Muscle layer of duodenum (tissue), 2 donors: ENCODE results near the gene FRMD6.
A peak's percentile ranks its signal among the peaks of the same experiment; 100 is the strongest.

ENCODE experiments used
- H3K27ac ChIP-seq: one replicate; pipeline ENCODE4 v1.7.0; 2013; ENCODE audit warnings: mild to moderate bottlenecking, low read length
- H3K27me3 ChIP-seq: one replicate; pipeline ENCODE4 v1.7.0; 2013; ENCODE audit warnings: low read depth, mild to moderate bottlenecking, control low read depth, low read length
- H3K36me3 ChIP-seq, 2 donors: one replicate each; pipeline ENCODE4 v1.7.0; 2013; ENCODE audit warnings: low read length in 2 of 2, control low read depth in 1 of 2, mild to moderate bottlenecking in 1 of 2; ENCODE audit not compliant: insufficient read depth in 2 of 2, control insufficient read depth in 1 of 2
- H3K4me1 ChIP-seq, 2 donors: one replicate each; pipeline ENCODE4 v1.7.0; 2013; ENCODE audit warnings: low read length in 2 of 2, mild to moderate bottlenecking in 2 of 2, control low read depth in 1 of 2, moderate library complexity in 1 of 2; ENCODE audit not compliant: insufficient read depth in 2 of 2, control insufficient read depth in 1 of 2
- H3K4me3 ChIP-seq, 2 donors: one replicate each; pipeline ENCODE4 v1.7.0; 2013; ENCODE audit warnings: low read length in 2 of 2, low read depth in 1 of 2, mild to moderate bottlenecking in 1 of 2
- H3K9me3 ChIP-seq, 2 donors: one replicate each; pipeline ENCODE4 v1.7.0; 2013; ENCODE audit warnings: low read length in 2 of 2, control low read depth in 1 of 2, mild to moderate bottlenecking in 1 of 2; ENCODE audit not compliant: control insufficient read depth in 1 of 2
- donor health status: healthy.

The FRMD6 gene

DNA sequence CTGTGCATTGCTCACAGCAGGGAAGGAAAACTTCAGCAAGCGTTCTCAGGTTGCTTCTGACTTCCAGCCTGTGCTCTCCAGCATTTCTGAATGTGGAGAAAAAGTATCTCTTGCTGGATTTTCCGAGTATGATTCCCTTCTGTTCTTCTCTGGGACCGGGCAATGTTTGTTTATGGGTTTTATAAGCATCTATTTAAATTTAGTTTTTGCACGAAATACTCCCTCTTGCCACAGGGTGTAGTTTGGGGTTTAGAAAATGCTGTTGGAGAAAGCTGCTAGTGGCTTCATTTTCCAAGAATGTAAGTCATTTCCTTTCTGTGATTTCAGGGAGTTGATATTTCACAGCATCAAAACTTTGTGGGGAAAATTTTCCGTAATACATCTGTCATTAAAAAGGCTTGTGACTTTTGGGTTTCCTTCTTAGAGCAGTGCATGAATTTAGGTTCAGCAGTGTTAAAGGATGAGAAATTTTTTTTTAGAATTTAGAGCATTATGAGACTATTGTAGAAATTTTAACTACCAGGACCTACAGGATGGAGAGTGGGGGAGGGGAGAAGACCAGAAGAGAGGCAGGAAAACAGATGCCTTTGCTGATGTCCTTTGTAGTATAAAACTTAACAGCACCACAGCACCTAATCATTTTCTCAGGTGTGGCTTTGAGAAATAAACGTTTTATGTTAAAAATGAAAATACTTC lies 1.5 kb downstream of the FRMD6 start:
- Histone ChIP-seq H3K4me1 (peaks cover 0 to 30% of the 10 kb centered on the region in 2 donors), H3K9me3 (no peaks in the 10 kb centered on the region), H3K4me3 (peak overlapping the region; percentile 85 to 96), H3K36me3 (peaks cover 0 to 16% of the 10 kb centered on the region in 2 donors), H3K27ac (peak overlapping the region; percentile 91), H3K27me3 (no peaks in the 10 kb centered on the region)

DNA sequence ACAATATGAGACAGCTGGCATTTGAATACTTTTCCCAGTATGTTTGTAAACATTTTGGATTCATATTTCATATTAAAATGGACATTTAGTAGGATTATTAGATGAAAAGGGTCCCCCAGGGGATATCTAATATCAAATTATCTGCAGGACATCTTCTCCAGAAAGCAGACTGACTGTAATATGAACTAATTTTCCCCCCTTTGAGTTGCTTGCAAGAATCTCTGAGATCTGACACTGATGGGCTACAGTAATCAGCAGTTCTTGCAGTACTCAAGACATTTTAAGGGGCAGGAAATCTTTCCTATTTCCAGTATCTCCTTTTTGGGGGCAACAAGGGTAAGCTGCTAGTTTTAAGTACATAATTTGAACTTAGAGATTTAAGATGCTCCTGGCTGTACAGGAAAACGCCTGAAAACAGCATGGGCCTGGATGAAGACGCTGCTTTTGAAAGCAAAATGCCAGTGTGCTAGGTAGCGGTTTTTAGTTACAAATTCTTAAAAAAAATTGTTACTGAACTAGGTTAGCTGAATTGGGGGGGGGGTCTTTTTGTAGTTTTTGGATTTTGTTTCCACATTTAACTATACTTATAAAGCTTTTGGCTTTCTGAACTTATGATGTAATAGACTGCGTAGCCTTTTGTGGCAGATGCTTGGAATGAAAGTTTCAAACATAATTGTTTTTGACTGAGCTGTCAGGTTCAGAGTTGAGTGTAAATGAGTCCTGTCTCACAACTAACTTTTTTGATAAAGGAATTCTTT lies 2.2 kb downstream of the FRMD6 start:
- H3K4me3 ChIP-seq, result peak overlapping the region; percentile 85 to 96
- H3K27ac ChIP-seq, result peak overlapping the region; percentile 91
- no peaks in the 10 kb centered on the region for H3K27me3 ChIP-seq
- H3K36me3 ChIP-seq, result peaks cover 0 to 16% of the 10 kb centered on the region in 2 donors
- peaks cover 0 to 31% of the 10 kb centered on the region in 2 donors for H3K4me1 ChIP-seq
- no peaks in the 10 kb centered on the region for H3K9me3 ChIP-seq

DNA sequence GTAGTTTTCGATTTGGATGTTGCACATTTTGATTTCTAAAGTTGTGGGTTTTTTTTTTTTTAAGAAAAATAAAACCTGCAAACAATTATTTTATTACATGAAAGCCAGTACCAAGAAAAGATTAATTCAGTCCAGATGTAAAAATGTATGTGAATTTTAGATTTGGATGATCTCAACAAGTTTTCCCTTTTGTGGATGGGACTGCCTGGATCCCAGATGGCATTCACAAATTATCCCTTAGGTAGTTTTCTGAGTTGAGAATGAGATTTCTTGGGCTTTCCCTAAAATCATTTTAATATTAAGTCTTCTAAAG lies 2.8 kb downstream of the FRMD6 start:
- Histone ChIP-seq H3K9me3 (no peaks in the 10 kb centered on the region), H3K36me3 (peaks cover 0 to 16% of the 10 kb centered on the region in 2 donors), H3K4me1 (peaks cover 0 to 36% of the 10 kb centered on the region in 2 donors), H3K27me3 (no peaks in the 10 kb centered on the region), H3K4me3 (peak overlapping the region; percentile 85 to 96), H3K27ac (peak overlapping the region; percentile 91)

DNA sequence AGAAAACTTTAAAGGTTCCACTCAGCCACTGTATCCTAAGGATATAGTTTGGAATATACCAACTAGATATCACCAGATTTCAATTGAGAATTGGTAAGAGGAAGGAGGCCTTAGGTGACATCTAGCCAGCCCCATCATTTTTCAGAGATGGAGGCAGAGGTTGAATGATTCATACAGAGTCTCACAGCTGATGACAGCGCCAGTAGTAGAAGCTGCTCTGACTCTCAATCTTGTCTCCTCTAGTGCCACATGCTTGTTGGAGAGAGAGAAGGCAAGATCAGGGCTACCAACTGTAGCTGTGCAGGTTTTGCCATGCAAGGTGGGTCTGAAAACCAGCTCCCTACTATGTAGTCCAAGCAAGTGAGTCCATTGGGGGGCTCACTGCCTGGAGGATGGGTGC lies 6.1 kb downstream of the FRMD6 start:
- no peak overlapping the region for H3K27ac ChIP-seq
- H3K27me3 ChIP-seq, result no peaks in the 10 kb centered on the region
- peaks cover 0 to 10% of the 10 kb centered on the region in 2 donors for H3K36me3 ChIP-seq
- peaks cover 0 to 37% of the 10 kb centered on the region in 2 donors for H3K4me1 ChIP-seq
- no peaks in the 10 kb centered on the region for H3K9me3 ChIP-seq
- no peak overlapping the region for H3K4me3 ChIP-seq

DNA sequence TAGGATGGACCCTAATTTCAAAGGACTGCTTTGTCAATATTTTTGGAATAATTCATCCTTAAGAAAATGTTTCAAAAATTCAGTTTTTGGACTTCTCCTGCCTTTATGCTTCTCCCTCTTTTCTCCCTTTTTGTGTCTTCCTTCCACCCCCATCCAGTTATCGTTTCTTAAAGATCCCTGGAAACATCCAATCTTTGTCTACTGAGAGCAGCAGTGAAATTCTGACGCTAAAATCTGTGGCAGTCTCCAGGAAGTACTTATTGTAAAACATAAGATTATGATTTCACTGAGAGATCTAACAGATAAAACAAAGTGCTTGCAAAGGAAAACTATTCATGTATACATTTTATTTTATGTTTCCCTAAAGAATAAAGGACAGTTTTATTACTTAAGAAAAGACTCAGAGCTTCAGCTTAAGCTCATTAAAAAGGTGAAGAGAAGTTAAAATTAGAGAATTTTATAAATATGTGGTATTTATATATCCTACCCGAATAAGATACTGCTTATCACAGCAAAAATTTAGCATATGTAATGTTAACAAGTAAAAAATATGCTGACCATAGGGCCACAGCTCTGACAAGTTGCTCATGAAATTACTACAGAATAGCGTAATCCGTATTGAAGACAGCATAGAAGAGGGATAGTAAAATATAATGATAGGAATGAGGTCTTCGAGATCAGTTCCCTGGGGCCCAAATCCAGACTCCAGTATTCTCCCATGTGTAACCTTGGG lies 6.9 kb downstream of the FRMD6 start:
- no peaks in the 10 kb centered on the region for H3K9me3 ChIP-seq
- H3K36me3 ChIP-seq, result peaks cover 0 to 2% of the 10 kb centered on the region in 2 donors
- H3K27ac ChIP-seq, result no peak overlapping the region
- no peaks in the 10 kb centered on the region for H3K27me3 ChIP-seq
- H3K4me1 ChIP-seq, result peaks cover 0 to 37% of the 10 kb centered on the region in 2 donors
- no peak overlapping the region for H3K4me3 ChIP-seq

DNA sequence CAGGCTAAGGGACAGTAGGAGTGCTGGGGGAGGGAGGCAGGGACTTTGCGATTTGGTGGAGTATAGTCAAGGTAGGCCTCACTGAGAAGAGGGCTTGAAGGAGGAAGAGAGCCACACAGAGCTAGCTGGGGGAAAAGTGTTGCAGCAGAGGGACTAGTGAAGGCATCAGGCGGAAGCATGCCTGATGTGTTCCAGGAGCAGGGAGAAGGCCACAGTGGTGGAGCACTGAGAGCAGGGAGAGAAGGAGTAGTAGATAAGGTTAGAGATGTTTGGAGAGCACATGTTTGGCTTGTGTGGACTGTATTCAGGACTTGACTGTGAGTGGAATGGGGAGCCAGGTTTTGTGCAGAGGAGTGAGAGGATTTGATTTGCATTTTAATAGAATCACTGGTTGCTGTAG lies 9.0 kb downstream of the FRMD6 start:
- Histone ChIP-seq H3K4me3 (no peak overlapping the region), H3K27ac (no peak overlapping the region), H3K36me3 (no peaks in the 10 kb centered on the region), H3K4me1 (peaks cover 0 to 29% of the 10 kb centered on the region in 2 donors), H3K9me3 (no peaks in the 10 kb centered on the region), H3K27me3 (no peaks in the 10 kb centered on the region)

DNA sequence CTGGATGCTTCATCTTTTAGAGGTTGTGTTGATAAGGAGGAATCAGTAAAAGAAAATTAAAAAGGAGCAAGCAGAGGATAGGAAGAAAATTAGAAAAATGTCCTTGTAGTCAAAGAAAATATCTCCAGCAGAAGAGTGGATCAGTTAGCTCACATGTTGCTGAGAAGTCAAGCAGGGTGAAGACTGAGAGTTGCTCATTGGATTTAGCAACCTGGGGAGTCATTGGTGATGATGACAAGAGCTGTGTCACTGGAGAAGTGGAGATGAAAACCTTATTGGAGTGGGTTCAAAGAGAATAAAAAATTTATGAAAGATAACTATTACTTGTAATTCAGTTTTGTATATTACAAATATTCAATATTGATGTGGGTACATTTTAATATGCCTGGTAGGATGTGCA lies 9.8 kb downstream of the FRMD6 start:
- Histone ChIP-seq H3K36me3 (no peaks in the 10 kb centered on the region), H3K27me3 (no peaks in the 10 kb centered on the region), H3K4me1 (peaks cover 0 to 28% of the 10 kb centered on the region in 2 donors), H3K27ac (no peak overlapping the region), H3K4me3 (no peak overlapping the region), H3K9me3 (no peaks in the 10 kb centered on the region)

DNA sequence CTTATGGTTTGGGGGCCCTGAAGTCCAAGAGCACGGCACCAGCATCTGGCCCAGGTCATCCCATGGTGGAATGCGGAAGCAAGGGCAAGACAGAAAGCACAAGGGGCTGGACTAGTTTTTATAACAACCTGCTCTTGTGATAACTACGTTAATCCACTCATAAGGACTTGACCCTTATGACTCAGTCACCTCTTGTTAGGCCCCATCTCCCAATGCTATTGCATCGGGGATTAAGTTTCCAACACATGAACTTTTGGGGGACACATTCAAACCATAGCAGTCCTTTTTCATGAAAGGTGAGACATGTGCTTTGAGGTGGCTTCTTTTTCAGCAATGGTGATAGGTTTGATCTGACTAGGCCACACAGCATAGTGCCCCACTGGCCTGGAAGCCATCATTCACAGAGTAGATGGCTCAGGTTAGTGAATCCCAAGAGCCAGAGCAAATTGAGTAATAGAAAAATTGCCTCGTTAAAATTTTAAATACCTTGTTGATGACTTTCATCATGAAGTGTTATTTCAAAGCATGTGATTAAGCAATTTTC lies 12.1 kb downstream of the FRMD6 start:
- H3K36me3 ChIP-seq, result no peaks in the 10 kb centered on the region
- H3K27ac ChIP-seq, result no peak overlapping the region
- peaks cover 0 to 17% of the 10 kb centered on the region in 2 donors for H3K4me1 ChIP-seq
- H3K27me3 ChIP-seq, result no peaks in the 10 kb centered on the region
- H3K9me3 ChIP-seq, result no peaks in the 10 kb centered on the region
- no peak overlapping the region for H3K4me3 ChIP-seq

DNA sequence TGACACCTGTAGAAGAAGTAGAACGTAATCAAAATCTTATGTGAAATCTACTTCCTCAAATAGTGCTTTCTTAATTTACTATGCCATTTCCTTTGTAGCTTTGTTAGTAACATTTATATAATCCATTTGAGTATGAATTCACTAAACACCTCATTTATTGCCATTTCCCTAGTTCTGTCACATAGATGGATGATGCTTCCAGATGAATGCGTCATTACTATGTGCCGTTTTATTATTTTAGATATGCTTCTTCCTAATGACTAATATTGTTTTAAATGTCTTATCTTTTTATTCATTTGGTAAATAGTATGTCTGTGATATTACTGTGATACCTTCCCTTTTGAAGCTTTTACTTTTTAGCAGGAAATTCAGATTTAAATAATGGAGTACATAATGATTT lies 14.4 kb downstream of the FRMD6 start:
- H3K27ac ChIP-seq, result no peak overlapping the region
- no peaks in the 10 kb centered on the region for H3K9me3 ChIP-seq
- no peaks in the 10 kb centered on the region for H3K36me3 ChIP-seq
- no peak overlapping the region for H3K4me3 ChIP-seq
- no peaks in the 10 kb centered on the region for H3K27me3 ChIP-seq
- peaks cover 0 to 8% of the 10 kb centered on the region in 2 donors for H3K4me1 ChIP-seq

DNA sequence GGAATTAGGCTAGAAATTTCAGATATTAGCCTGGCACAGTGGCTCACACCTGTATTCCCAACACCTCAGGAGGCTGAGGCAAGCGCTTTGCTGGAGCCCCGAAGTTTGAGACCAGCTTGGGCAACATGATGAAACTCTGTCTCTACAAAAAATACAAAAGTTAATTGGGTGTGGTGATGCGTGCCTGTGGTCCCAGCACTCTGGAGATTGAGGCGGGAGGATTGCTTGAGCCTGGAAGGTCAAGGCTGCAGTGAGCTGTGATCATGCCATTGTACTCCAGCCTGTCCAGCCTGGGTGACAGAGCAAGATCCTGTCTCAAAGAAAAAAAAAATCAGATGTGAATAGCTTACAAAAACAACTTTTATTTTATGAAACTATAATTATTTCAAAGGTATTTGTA lies 15.1 kb downstream of the FRMD6 start:
- H3K36me3 ChIP-seq, result no peaks in the 10 kb centered on the region
- H3K4me1 ChIP-seq, result peaks cover 0 to 8% of the 10 kb centered on the region in 2 donors
- H3K27ac ChIP-seq, result no peak overlapping the region
- H3K27me3 ChIP-seq, result no peaks in the 10 kb centered on the region
- no peak overlapping the region for H3K4me3 ChIP-seq
- no peaks in the 10 kb centered on the region for H3K9me3 ChIP-seq

DNA sequence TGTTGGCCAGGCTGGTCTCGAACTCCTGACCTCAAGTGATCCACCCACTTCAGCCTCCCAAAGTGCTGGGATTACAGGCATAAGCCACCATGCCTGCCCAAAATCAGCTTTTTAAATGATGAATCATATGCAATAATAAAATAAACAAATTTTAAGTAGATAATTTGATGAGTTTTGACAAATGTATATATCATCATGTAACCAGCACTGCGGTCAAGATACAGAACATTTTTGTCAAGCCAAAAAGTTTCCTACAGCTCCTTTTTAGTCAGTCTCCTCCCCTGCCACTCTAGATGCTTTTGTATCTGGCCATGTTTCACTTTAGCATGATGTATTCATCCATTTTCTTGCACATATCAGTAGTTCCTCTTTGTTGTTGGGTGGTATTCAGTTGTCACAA lies 17.2 kb downstream of the FRMD6 start:
- no peaks in the 10 kb centered on the region for H3K27me3 ChIP-seq
- no peak overlapping the region for H3K27ac ChIP-seq
- H3K36me3 ChIP-seq, result no peaks in the 10 kb centered on the region
- H3K4me3 ChIP-seq, result no peak overlapping the region
- no peaks in the 10 kb centered on the region for H3K9me3 ChIP-seq
- H3K4me1 ChIP-seq, result peaks cover 0 to 10% of the 10 kb centered on the region in 2 donors
